BLaER1 (cell line): ENCODE data around the gene MSH6.

Source experiments
- H3K27ac ChIP-seq: shearing (Covaris generic); formaldehyde crosslinking; 2 replicates; pipeline ENCODE4 v1.8.1; 2022
- H3K27me3 ChIP-seq: shearing (Covaris generic); formaldehyde crosslinking; 2 replicates; pipeline ENCODE4 v1.8.1; 2022
- H3K36me3 ChIP-seq: shearing (Covaris generic); formaldehyde crosslinking; 2 replicates; pipeline ENCODE4 v1.8.1; 2022
- H3K4me1 ChIP-seq: shearing (Covaris generic); formaldehyde crosslinking; 2 replicates; pipeline ENCODE4 v1.8.1; 2022
- H3K4me2 ChIP-seq: shearing (Covaris generic); formaldehyde crosslinking; 2 replicates; pipeline ENCODE4 v1.8.1; 2022
- H3K4me3 ChIP-seq: shearing (Covaris generic); formaldehyde crosslinking; 2 replicates; pipeline ENCODE4 v1.8.1; 2022
- H3K9ac ChIP-seq: shearing (Covaris generic); formaldehyde crosslinking; 2 replicates; pipeline ENCODE4 v1.8.1; 2022
- H3K9me3 ChIP-seq: shearing (Covaris generic); formaldehyde crosslinking; 2 replicates; pipeline ENCODE4 v1.8.1; 2022
- H4K20me1 ChIP-seq: shearing (Covaris generic); formaldehyde crosslinking; 2 replicates; pipeline ENCODE4 v1.8.1; 2022
- Cebpa-rat ChIP-seq: shearing (Covaris generic); IDR thresholded peaks from 2 replicates; pipeline ENCODE4 v1.8.1; 2022

Gene MSH6

DNA sequence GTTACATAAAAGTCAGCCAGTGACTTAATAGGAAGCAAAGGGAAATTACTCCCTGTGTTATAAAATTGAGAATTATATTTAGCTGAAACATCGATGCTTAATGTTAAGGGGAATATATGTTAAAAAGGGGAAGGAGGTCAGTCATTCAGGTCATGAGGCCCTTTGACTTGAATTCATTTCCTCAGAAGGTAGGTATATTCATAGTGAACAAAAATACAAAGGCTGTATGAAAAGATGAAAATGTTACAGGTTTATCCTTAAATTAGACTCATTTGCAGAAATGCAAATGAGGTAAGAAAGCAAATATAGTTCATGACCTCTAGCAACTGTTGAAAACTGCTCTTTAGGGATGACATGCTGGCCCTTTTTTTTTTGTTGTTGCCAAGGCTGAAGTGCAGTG, 20.8 kb downstream of the MSH6 start:
- no peak for TF ChIP-seq Cebpa-rat
- Histone ChIP-seq H3K36me3 (peaks cover 99% of the 10 kb centered on the region), H4K20me1 (peaks cover 87% of the 10 kb centered on the region)

DNA sequence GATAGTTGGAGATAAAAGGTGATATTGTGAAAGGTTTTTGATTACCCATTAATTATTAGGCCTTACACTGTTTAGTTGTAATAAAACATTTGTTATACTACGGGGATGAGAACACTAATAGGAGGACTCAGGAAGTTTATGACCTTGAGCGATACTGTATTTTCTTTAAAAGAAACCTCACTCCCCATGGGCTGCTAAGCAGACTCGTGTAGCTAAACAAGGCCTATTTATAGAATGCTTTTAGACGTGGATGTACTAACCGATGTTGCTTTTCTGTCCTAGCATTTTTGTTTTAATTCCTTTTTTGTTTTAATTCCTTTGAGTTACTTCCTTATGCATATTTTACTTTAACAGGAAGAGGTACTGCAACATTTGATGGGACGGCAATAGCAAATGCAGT, 22.9 kb downstream of the MSH6 start:
- H3K36me3 ChIP-seq = peaks cover 80% of the 10 kb centered on the region
- no peak overlapping the region for H3K4me2 ChIP-seq
- H4K20me1 ChIP-seq = peaks cover 67% of the 10 kb centered on the region
- no peak overlapping the region for H3K9ac ChIP-seq
- no peaks in the 10 kb centered on the region for H3K4me1 ChIP-seq
- TF ChIP-seq Cebpa-rat = no peak
- H3K9me3 ChIP-seq = peaks cover 15% of the 10 kb centered on the region; the same call in 1 of the 2 replicates
- H3K4me3 ChIP-seq = no peak overlapping the region
- H3K27ac ChIP-seq = no peak overlapping the region
- H3K27me3 ChIP-seq = no peaks in the 10 kb centered on the region

More for the DNA sequence above, 20.8 kb downstream of the MSH6 start:
- Histone ChIP-seq H3K4me1 (no peaks in the 10 kb centered on the region), H3K9ac (no peak overlapping the region), H3K27me3 (no peaks in the 10 kb centered on the region), H3K27ac (no peak overlapping the region), H3K4me2 (no peak overlapping the region), H3K9me3 (peaks cover 15% of the 10 kb centered on the region; the same call in 1 of the 2 replicates), H3K4me3 (no peak overlapping the region)

DNA sequence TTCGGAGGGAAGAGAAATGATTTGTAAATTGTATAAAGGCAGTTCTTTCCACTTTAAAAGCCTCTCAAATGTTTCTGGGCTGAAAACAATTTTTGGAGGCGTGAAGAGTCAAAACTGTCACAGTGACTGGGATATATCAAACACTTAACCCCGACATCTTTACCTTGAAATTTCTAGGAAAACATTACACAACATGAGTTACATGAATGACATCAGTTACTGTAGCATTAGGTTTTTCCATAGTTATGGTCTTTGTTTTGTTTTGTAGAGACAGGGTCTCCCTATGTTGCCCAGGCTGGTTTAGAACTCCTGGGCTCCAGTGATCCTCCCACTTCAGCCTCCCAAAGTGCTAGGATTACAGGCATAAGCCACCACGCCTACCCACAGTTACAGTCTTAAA, 25.7 kb downstream of the MSH6 start:
- Histone ChIP-seq H3K36me3 (peaks cover 66% of the 10 kb centered on the region), H3K9ac (no peak overlapping the region), H3K27me3 (no peaks in the 10 kb centered on the region), H3K4me3 (no peak overlapping the region), H3K27ac (no peak overlapping the region), H3K4me1 (no peaks in the 10 kb centered on the region), H4K20me1 (peaks cover 39% of the 10 kb centered on the region), H3K4me2 (no peak overlapping the region), H3K9me3 (no peaks in the 10 kb centered on the region)
- TF ChIP-seq Cebpa-rat = no peak

DNA sequence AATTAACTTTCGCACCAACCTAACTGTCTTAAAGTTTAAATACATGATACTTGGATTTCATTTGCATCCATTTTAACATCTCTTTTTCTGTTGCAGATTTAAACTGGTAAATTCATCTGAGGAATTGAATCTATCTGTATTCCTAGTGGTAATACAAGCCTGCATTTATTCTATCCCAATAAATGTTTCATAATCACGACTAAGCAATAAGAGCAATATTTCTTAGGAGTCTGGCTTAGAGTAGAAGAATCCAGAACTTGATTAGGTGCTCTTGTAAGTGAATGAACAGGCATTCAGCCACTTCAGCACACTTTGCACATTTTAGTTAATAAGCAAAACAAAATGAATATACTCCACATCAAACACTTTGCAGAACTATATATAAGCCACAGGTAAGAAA, 27.0 kb downstream of the MSH6 start:
- peaks cover 26% of the 10 kb centered on the region for H4K20me1 ChIP-seq
- H3K4me3 ChIP-seq = no peak overlapping the region
- no peak overlapping the region for H3K9ac ChIP-seq
- H3K4me1 ChIP-seq = no peaks in the 10 kb centered on the region
- peaks cover 60% of the 10 kb centered on the region for H3K36me3 ChIP-seq
- no peak for TF ChIP-seq Cebpa-rat
- H3K9me3 ChIP-seq = no peaks in the 10 kb centered on the region
- H3K27me3 ChIP-seq = no peaks in the 10 kb centered on the region
- H3K27ac ChIP-seq = no peak overlapping the region
- H3K4me2 ChIP-seq = no peak overlapping the region

DNA sequence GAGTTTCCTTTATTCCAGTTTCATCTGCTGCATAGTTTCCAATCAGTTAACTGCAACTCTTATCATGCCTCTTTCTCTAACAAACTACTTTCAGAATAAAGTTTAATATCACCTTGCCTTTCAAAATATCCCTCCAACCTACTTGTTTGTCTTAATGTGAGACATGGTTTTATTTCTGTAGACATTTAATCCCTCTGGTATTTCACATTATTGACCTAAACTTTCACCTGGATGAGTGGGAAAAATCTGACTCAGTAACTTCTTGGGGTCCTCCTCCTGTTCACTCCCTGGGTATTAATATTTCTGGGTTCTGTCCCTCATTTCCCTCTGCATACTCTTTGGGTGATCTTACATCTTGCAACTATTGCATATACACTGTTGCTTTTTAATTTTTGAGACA, 27.9 kb downstream of the MSH6 start:
- peaks cover 60% of the 10 kb centered on the region for H3K36me3 ChIP-seq
- no peak overlapping the region for H3K4me3 ChIP-seq
- H3K9ac ChIP-seq = no peak overlapping the region
- H3K9me3 ChIP-seq = no peaks in the 10 kb centered on the region
- H3K27me3 ChIP-seq = no peaks in the 10 kb centered on the region
- no peak for TF ChIP-seq Cebpa-rat
- no peak overlapping the region for H3K27ac ChIP-seq
- peaks cover 4% of the 10 kb centered on the region for H3K4me1 ChIP-seq
- H4K20me1 ChIP-seq = peaks cover 17% of the 10 kb centered on the region; the same call in 1 of the 2 replicates
- no peak overlapping the region for H3K4me2 ChIP-seq

DNA sequence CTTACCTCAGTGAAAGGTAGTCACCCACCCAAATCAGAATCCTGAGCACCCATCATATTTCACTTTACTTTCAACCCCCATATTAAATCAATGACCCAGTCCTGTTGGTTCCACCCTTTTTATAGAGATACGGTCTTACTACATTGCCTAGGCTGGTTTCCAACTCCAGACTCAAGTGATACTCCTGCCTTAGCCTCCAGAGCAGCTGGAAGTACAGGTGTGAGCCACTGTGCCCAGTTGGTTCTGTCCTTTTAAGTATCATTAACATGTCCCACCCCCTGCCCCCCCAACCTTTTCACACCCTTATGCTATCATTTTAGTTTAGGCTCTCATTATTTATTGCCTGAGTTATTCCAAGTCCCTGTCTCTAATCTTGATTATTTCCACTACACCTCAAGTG, 28.7 kb downstream of the MSH6 start:
- H3K4me2 ChIP-seq = no peak overlapping the region
- H4K20me1 ChIP-seq = 0 out of 2 replicates have a peak, but pooled peaks cover 9% of the 10 kb centered on the region
- no peak for TF ChIP-seq Cebpa-rat
- no peak overlapping the region for H3K27ac ChIP-seq
- no peaks in the 10 kb centered on the region for H3K9me3 ChIP-seq
- no peaks in the 10 kb centered on the region for H3K27me3 ChIP-seq
- H3K4me3 ChIP-seq = no peak overlapping the region
- peaks cover 10% of the 10 kb centered on the region for H3K4me1 ChIP-seq
- H3K36me3 ChIP-seq = peaks cover 57% of the 10 kb centered on the region
- no peak overlapping the region for H3K9ac ChIP-seq

DNA sequence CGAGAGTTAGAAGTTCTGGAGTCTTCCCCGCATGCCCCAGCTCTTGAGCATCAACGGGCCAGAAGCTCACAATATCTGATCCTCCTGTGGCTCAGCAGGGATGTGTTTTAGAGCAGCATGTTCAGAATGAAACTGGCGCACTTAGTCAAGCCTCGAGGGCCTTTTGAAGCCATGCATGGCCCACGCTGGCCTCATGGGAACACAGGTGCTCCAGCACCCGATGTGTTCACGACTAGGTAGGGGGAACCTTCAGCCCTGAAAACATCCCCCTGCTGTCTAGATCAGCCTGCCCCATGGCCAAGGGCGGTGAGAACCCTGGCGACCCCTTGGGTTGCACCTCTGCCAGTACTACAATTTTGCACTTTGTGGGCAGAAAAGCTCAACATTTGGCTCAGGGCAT, 32.8 kb downstream of the MSH6 start:
- Histone ChIP-seq H3K36me3 (peaks cover 71% of the 10 kb centered on the region), H3K4me1 (peaks cover 10% of the 10 kb centered on the region)
- no peak for TF ChIP-seq Cebpa-rat

DNA sequence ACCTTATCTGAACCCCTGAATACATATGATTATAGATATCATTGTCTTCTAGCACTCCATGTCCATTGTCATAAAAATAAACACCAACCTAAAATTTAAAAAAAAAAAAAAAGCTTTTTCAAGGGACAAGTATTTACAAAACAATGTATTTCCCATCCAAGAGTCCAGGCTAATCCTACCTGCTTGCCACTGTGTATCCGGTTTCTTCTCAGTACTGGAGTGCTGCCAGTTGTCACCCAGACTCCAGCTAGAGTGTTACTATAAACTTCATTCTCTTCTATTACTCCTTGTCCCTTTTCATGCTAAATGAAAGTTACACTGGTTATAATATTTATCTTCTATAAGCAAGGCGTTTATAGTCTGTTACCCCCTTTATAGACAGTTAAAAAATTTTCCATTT, 35.8 kb downstream of the MSH6 start:
- Histone ChIP-seq H3K9me3 (no peaks in the 10 kb centered on the region), H4K20me1 (no peaks in the 10 kb centered on the region), H3K36me3 (peaks cover 73% of the 10 kb centered on the region), H3K27ac (no peak overlapping the region), H3K4me2 (no peak overlapping the region), H3K9ac (no peak overlapping the region), H3K4me1 (peaks cover 10% of the 10 kb centered on the region), H3K27me3 (no peaks in the 10 kb centered on the region), H3K4me3 (no peak overlapping the region)
- TF ChIP-seq Cebpa-rat = no peak

More for the DNA sequence above, 32.8 kb downstream of the MSH6 start:
- H3K27me3 ChIP-seq = no peaks in the 10 kb centered on the region
- H3K9ac ChIP-seq = no peak overlapping the region
- no peak overlapping the region for H3K27ac ChIP-seq
- no peaks in the 10 kb centered on the region for H3K9me3 ChIP-seq
- H3K4me2 ChIP-seq = no peak overlapping the region
- no peaks in the 10 kb centered on the region for H4K20me1 ChIP-seq
- no peak overlapping the region for H3K4me3 ChIP-seq

DNA sequence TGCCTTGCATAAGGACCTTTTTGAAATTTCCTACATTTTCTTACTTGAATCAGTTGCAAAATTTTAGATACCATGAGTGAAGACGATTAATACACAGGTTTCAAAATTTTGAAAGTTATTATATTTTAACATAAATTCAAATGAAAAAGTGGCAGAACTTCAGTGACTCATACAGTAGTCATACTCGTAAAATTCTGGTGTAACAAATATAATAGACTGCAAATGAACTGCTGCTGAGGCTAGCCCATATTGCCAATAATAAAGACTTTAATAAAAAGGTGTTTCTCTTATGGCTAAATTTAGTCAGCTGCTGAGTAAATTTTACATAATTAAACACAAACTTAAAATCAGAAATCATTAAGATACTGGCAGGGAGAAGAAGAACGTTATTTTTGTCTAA, 36.9 kb downstream of the MSH6 start:
- Histone ChIP-seq H3K4me2 (no peak overlapping the region), H3K36me3 (peaks cover 73% of the 10 kb centered on the region), H3K9me3 (no peaks in the 10 kb centered on the region), H3K4me1 (peaks cover 10% of the 10 kb centered on the region), H4K20me1 (no peaks in the 10 kb centered on the region), H3K27me3 (no peaks in the 10 kb centered on the region), H3K27ac (no peak overlapping the region), H3K4me3 (no peak overlapping the region), H3K9ac (no peak overlapping the region)
- no peak for TF ChIP-seq Cebpa-rat

DNA sequence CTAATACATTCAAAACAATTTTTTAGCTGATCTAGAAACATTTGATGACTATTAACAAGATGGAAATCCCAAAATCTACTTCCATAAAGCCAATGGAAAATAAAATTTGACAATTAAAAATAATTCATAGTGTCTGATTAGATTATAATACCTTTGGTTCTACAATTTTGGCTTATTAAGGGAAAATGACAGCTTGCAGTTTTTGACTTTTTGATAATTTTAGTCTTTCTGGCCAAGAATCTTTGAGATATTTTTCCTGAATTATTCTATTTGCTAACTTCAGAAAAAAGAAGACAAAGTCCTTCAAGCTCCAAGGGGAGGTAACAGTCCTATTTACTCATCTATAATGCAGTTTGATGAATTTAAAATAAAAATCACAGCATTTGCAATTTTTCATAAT, 39.6 kb downstream of the MSH6 start:
- H3K27me3 ChIP-seq = no peaks in the 10 kb centered on the region
- H3K4me3 ChIP-seq = no peak overlapping the region
- H3K4me1 ChIP-seq = no peaks in the 10 kb centered on the region
- no peak for TF ChIP-seq Cebpa-rat
- H3K4me2 ChIP-seq = no peak overlapping the region
- no peaks in the 10 kb centered on the region for H4K20me1 ChIP-seq
- H3K36me3 ChIP-seq = peaks cover 65% of the 10 kb centered on the region
- H3K9ac ChIP-seq = no peak overlapping the region
- H3K27ac ChIP-seq = no peak overlapping the region
- H3K9me3 ChIP-seq = no peaks in the 10 kb centered on the region

DNA sequence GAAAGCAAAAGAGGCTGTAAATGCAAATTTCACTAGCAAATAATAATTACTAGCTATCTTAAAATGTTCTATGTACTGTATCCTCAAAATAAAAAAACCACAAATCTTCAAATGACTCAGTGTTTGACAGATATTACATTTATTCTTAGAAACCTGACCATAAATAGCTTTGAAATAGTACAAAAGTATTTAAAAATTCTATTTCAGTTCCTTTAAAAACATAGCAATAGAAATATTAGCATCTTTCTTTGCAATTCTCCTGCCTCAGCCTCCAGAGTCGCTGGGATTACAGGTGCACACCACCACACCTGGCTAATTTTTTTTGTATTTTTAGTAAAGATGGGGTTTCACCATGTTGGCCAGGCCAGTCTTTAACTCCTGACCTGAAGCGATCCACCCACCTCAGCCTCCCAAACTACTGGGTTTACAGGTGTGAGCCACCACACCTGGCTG, 50.6 kb downstream of the MSH6 start:
- Histone ChIP-seq H3K27ac (no peak overlapping the region), H4K20me1 (0 out of 2 replicates have a peak, but pooled peaks cover 6% of the 10 kb centered on the region), H3K4me1 (no peaks in the 10 kb centered on the region), H3K9ac (no peak overlapping the region), H3K4me3 (no peak overlapping the region), H3K27me3 (no peaks in the 10 kb centered on the region), H3K36me3 (peaks cover 67% of the 10 kb centered on the region), H3K9me3 (no peaks in the 10 kb centered on the region), H3K4me2 (no peak overlapping the region)
- TF ChIP-seq Cebpa-rat = no peak
